HG02610 (cell line): ENCODE measurements around the gene CHDH.

Experiments
- ATAC-seq: cut with Tn5 transposase; IDR thresholded peaks from one replicate; pipeline ENCODE4 v1.9.1; 2021; ENCODE audit warnings: mild to moderate bottlenecking, moderate library complexity; ENCODE audit not compliant: unreplicated experiment

CHDH gene

DNA sequence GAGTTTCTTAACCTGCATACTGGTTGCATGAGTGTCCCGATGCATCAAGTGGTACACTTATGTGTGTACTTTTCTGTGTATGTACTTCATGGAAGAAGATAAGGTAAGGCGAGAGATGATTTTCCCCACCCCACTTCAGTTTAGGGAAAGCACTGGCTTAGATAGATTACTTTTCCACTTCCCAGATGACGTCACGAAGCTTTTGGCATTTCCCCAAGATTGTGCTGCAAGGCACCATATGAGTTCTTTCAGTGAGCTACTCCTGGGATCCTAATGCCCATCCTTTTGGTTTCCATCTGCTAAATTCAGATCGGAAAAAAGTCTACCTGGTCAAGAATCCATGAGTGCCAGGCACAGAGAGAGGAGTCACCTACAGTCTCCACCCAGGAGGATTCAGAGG is 4.7 kb upstream of the CHDH start:
- ATAC-seq = no peak

- ATAC-seq = no peak
Measured at GRCh38 chr3:53849916-53850315, 3.7 kb upstream of the CHDH start.

DNA sequence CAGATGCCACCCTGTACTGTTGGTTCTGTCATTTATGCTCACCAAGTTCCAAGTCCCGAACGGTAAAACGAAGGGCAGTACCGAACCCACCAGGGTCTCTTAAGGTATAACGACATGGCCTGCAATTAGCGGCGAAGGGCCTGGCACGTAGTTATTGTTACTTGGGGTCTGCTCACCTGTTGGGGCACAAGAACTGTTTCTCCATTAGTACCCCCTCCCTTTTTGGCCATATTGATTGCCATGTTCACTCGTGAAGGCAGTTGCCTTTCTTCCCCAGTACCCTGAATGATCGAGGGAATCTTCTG is 584 bp upstream of the CHDH start:
- no peak for ATAC-seq

DNA sequence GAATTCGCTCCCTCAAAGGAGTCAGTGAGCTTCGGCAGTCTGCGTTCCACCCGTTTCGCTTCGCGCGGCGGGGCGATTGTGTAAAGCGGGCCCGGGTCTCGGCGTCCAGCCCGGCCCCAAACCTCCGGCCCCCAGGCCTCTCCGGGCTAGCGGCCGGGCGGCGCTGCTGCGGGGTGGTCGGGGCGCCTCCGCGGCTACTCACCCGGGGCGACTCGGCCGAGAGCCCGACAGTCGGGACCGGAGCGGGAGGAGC is 412 bp downstream of the CHDH start:
- no peak for ATAC-seq

- no peak for ATAC-seq
Measured at GRCh38 chr3:53845103-53845880, 927 bp downstream of the CHDH start.

- ATAC-seq = no peak
Measured at GRCh38 chr3:53844262-53845102, 1.7 kb downstream of the CHDH start.

DNA sequence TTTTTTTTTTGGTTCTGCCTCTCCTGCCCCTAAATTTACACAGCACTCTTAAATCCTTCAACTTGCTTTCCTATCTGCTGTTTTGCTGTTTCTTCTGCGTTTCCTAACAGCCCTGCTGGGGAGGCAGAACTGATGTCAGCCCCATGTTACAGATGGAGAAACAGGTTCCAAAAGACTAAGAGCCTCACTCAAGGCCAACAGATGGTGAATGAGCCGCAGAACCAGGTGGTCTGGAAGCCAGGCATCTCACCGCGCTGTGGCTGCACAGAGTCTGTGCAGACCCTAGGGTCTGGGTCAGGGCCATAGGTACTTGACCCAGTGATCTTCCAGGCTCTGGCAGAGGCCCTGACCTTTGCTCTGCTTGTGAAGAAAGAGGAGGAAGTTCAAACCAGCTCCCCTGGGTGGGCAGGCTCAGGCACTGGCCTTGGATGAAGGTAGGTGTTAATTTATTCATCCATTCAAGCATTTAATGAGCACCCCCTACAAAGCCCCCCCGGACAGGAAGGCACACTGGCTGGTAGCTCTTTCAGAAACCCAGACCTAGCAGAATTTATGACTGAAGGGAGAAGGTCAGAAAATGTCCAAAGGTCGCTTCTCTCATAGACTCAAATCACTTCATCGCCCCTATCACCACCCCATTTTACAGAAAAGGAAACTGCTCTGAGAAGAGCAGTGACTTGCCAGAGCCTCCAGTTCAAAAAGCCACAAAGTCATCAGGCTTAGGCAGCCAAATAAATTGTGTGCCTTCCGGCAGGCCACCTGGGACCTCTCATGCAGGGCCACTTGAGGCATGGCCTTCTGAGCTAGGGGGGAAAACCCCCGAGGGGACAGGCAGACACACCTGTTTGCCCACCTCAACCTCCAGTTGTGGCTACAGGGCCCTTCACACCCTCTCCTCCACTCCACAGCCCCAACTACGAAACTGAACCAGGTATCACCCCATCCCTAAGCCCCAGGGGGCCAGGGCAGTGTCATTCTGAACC is 2.7 kb downstream of the CHDH start:
- peak; percentile 34 for ATAC-seq

- no peak for ATAC-seq
Measured at GRCh38 chr3:53842436-53843194, 3.6 kb downstream of the CHDH start.

DNA sequence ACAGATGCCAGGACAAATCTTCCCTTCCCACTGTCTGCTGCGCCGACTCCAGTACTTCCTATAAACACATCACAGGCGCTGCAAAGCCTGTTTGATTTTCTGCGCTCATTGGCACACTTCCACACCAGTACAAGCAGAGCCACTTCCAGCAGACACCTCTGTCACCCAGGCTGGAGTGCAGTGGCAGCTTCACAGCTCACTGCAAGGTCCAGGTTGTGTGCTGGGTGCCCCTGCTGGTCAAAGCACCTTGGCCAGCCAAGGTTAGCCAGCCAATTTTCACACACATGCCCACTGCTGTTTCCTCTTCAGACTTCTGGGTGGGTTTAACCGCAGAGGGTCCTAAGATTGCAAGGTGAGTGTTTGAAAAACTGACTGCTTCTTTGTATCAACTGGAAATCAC is 4.9 kb downstream of the CHDH start:
- ATAC-seq = no peak

DNA sequence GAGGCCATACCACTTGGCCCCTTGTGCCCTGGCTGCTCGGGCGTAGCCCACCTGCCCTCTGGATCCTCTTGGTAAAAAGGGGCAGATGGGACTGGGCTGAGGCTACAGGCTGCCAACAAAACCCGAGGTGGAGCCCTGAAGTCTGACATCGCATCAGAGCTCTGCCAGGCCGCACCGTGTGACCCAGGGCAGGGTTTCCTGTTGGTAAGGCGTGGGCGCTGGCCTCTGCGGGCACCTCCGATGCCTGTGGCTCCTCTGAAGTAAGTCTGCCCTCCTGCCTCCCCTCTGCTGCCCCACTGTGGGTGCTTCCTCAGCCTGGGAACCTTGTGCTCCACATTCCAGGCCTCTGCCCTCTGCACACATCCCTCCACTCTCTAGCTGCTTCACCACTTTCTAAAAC is 8.9 kb downstream of the CHDH start:
- ATAC-seq = no peak

- ATAC-seq = no peak
Measured at GRCh38 chr3:53836084-53836872, 9.9 kb downstream of the CHDH start.

- no peak for ATAC-seq
Measured at GRCh38 chr3:53835257-53835656, 11.0 kb downstream of the CHDH start.

DNA sequence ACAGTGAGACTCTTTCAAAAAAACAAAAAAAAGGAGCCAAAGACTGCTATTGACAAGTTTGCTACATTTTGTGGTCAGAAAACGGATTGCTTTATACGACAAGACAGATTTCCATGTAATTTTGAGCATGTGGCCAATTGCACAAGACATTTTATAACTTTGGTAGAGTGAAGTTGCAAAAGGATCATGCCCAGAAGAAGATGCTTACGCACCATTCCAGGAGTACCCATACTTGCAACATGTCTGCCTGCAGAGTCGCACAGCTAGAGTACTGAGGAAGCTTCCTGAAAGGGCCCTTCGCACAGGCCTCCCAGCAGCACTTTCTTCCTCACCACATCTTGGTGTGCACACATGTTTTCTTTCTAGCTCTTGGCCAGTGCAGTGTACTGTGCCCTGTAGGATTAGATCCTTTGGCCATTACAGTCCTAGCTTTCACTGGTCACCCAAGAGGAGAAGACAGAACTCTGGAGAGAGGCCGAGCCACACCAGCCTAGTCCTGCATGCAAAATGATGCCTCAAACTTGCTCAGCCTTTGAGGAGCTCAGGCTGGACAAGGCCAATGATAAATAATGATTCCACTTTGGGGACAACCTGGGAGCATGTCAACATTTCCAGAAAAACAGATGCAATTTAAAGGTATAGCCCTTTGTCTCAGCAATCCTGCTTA is 11.7 kb downstream of the CHDH start:
- no peak for ATAC-seq

- no peak for ATAC-seq
Measured at GRCh38 chr3:53833700-53834099, 12.5 kb downstream of the CHDH start.

- no peak for ATAC-seq
Measured at GRCh38 chr3:53833053-53833645, 13.1 kb downstream of the CHDH start.

DNA sequence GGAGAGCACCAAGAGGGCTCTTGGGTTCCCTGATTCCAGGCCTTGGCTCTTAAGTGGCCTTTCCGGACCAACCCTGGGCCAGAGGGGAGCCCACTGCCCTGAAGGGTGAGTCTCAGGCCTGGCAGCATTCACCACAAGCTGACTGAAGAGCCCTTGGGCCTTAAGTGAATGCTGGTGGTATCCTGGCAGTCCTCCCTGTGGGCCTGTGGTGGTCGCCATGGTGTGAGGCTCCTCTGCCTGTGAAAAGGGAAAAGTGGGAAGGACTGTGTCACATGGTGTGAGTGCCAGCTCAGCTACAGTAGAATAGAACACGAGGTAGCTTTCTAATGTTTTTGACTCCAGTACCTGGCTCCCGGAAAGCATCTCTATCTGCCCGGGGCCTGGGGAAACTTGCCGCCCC is 15.3 kb downstream of the CHDH start:
- no peak for ATAC-seq

- no peak for ATAC-seq
Measured at GRCh38 chr3:53829605-53830004, 16.6 kb downstream of the CHDH start.

- no peak for ATAC-seq
Measured at GRCh38 chr3:53828581-53828980, 17.6 kb downstream of the CHDH start.

DNA sequence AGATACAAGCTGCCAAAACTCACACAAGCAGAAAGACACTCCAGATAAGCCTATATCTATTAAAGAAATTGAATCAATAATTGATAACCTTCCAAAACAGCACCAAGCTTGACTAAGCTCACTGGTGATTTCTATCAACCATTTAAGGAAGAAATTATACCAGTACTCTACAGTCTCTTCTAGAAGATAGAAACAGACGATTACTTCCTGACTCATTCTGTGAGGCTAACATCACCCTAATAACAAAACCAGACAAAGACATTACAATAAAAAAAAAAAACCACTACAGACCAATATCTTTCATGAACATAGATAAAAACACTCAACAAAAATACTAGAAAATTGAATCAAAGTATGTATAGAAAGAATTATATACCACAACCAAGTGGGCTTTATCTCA is 20.2 kb downstream of the CHDH start:
- ATAC-seq = no peak
